NOMO-1 treated with DMSO at 0.1 percent for 48 hours (cell line): ENCODE results near the gene CSNK2A3.
"Not testable (repeated sequence)": the region's sequence is repeated elsewhere in the genome, so short reads cannot be mapped to it uniquely, and the experiment has no call there.

Source experiments
- DNase-seq: peaks from one replicate; lab custom pipeline; 2025; ENCODE audit not compliant: unreplicated experiment; lab: John Stamatoyannopoulos, UW

The CSNK2A3 gene

GRCh38 chr11:11352878-11353277, at the start of gene CSNK2A3:
CSNK2A3 (minus strand) TSS chr11:11353250; CDS start chr11:11353119, 131 bp downstream.
- not testable (repeated sequence) for DNase-seq

GRCh38 chr11:11401960-11402535, 49.0 kb upstream of the CSNK2A3 start:
- no peak for DNase-seq

GRCh38 chr11:11400635-11401232, 47.7 kb upstream of the CSNK2A3 start:
- DNase-seq: no peak

GRCh38 chr11:11400121-11400520, 47.1 kb upstream of the CSNK2A3 start:
- no peak for DNase-seq

- no peak for DNase-seq
Measured at GRCh38 chr11:11397781-11398180, 44.7 kb upstream of the CSNK2A3 start.

GRCh38 chr11:11397036-11397415, 44.0 kb upstream of the CSNK2A3 start:
- no peak for DNase-seq

- DNase-seq: no peak
Measured at GRCh38 chr11:11396301-11397035, 43.4 kb upstream of the CSNK2A3 start.

GRCh38 chr11:11395126-11395525, 42.1 kb upstream of the CSNK2A3 start:
- DNase-seq: no peak

- no peak for DNase-seq
Measured at GRCh38 chr11:11394241-11394640, 41.2 kb upstream of the CSNK2A3 start.

- DNase-seq: no peak
Measured at GRCh38 chr11:11391796-11392463, 38.9 kb upstream of the CSNK2A3 start.

- DNase-seq: no peak
Measured at GRCh38 chr11:11391169-11391568, 38.1 kb upstream of the CSNK2A3 start.

- DNase-seq: no peak
Measured at GRCh38 chr11:11390068-11390771, 37.2 kb upstream of the CSNK2A3 start.

- no peak for DNase-seq
Measured at GRCh38 chr11:11389238-11389637, 36.2 kb upstream of the CSNK2A3 start.

- DNase-seq: no peak
Measured at GRCh38 chr11:11387622-11388305, 34.7 kb upstream of the CSNK2A3 start.

GRCh38 chr11:11387207-11387606, 34.2 kb upstream of the CSNK2A3 start:
- no peak for DNase-seq

GRCh38 chr11:11384829-11385228, 31.8 kb upstream of the CSNK2A3 start:
- DNase-seq: no peak

GRCh38 chr11:11383995-11384394, 30.9 kb upstream of the CSNK2A3 start:
- no peak for DNase-seq

GRCh38 chr11:11382858-11383532, 29.9 kb upstream of the CSNK2A3 start:
- DNase-seq: no peak

- no peak for DNase-seq
Measured at GRCh38 chr11:11381471-11382105, 28.5 kb upstream of the CSNK2A3 start.

GRCh38 chr11:11380883-11381282, 27.8 kb upstream of the CSNK2A3 start:
- DNase-seq: no peak
